H9 (cell line): ENCODE data around the gene DCHS1. TPM values are rescaled to one million over a fixed set of nuclear protein-coding genes. Genes with fewer than 3 reads are reported as not detected.

Source experiments
- DNase-seq: peaks from one replicate; pipeline ENCODE4 v3.0.0-alpha.2; 2017
- H2AFZ ChIP-seq: one replicate; pipeline ENCODE4 v1.6.1; 2013; ENCODE audit warnings: mild to moderate bottlenecking, low read length, control low read depth, moderate library complexity
- H2AK5ac ChIP-seq: 2 replicates; pipeline ENCODE4 v1.6.1; 2013; ENCODE audit warnings: low read length, control low read depth, mixed read lengths; ENCODE audit not compliant: insufficient read length
- H2BK120ac ChIP-seq: one replicate; pipeline ENCODE4 v1.6.1; 2013; ENCODE audit warnings: low read depth, mild to moderate bottlenecking, low read length, control low read depth, inconsistent platforms; ENCODE audit not compliant: poor library complexity, severe bottlenecking
- H2BK12ac ChIP-seq: 2 replicates; pipeline ENCODE4 v1.6.1; 2013; ENCODE audit warnings: low read length, control low read depth, mixed read lengths, low read depth; ENCODE audit not compliant: insufficient read length
- H2BK15ac ChIP-seq: 2 replicates; pipeline ENCODE4 v1.6.1; 2013; ENCODE audit warnings: low read depth, low read length, control low read depth
- H2BK20ac ChIP-seq: one replicate; pipeline ENCODE4 v1.6.1; 2013; ENCODE audit warnings: low read depth, mild to moderate bottlenecking, low read length, control low read depth, inconsistent platforms; ENCODE audit not compliant: poor library complexity, severe bottlenecking
- H2BK5ac ChIP-seq: 2 replicates; pipeline ENCODE4 v1.6.1; 2013; ENCODE audit warnings: low read length, control low read depth, mixed read lengths; ENCODE audit not compliant: insufficient read length
- H3K14ac ChIP-seq: 2 replicates; pipeline ENCODE4 v1.6.1; 2013; ENCODE audit warnings: low read length, control low read depth; ENCODE audit not compliant: insufficient read depth
- H3K18ac ChIP-seq: 2 replicates; pipeline ENCODE4 v1.6.1; 2013; ENCODE audit warnings: low read depth, mild to moderate bottlenecking, mixed read lengths, low read length, control low read depth; ENCODE audit not compliant: insufficient read length
- H3K23ac ChIP-seq: 2 replicates; pipeline ENCODE4 v1.6.1; 2013; ENCODE audit warnings: low read length, control low read depth, mixed read lengths, low read depth; ENCODE audit not compliant: insufficient read length
- H3K23me2 ChIP-seq: 2 replicates; pipeline ENCODE4 v1.6.1; 2013; ENCODE audit warnings: low read depth, mild to moderate bottlenecking, mixed read lengths, low read length, control low read depth; ENCODE audit not compliant: insufficient read length, poor library complexity, severe bottlenecking
- H3K27ac ChIP-seq: 2 replicates; pipeline ENCODE4 v1.5.1; 2013; ENCODE audit warnings: low read length, control low read depth, mixed read lengths, low read depth; ENCODE audit not compliant: insufficient read length
- H3K27me3 ChIP-seq: 2 replicates; pipeline ENCODE4 v1.6.1; 2013; ENCODE audit warnings: low read length, control low read depth, inconsistent platforms; ENCODE audit not compliant: insufficient read depth
- H3K4ac ChIP-seq: 2 replicates; pipeline ENCODE4 v1.6.1; 2013; ENCODE audit warnings: low read depth, mild to moderate bottlenecking, control low read depth, inconsistent platforms, low read length, moderate library complexity
- H3K4me1 ChIP-seq: 2 replicates; pipeline ENCODE4 v1.6.1; 2013; ENCODE audit warnings: low read length, control low read depth, inconsistent platforms; ENCODE audit not compliant: insufficient read depth
- H3K4me2 ChIP-seq: 2 replicates; pipeline ENCODE4 v1.6.1; 2013; ENCODE audit warnings: low read length, control low read depth, mixed read lengths; ENCODE audit not compliant: insufficient read length, insufficient read depth
- H3K56ac ChIP-seq: 2 replicates; pipeline ENCODE4 v1.6.1; 2013; ENCODE audit warnings: low read depth, mild to moderate bottlenecking, mixed read lengths, low read length, control low read depth; ENCODE audit not compliant: insufficient read length
- H3K79me1 ChIP-seq: 2 replicates; pipeline ENCODE4 v1.6.1; 2013; ENCODE audit warnings: low read depth, mild to moderate bottlenecking, moderate library complexity, low read length, control low read depth, inconsistent platforms; ENCODE audit not compliant: insufficient read depth, poor library complexity, severe bottlenecking
- H3K79me2 ChIP-seq: 2 replicates; pipeline ENCODE4 v1.6.1; 2013; ENCODE audit warnings: low read length, control low read depth, inconsistent platforms; ENCODE audit not compliant: insufficient read depth
- H3K9ac ChIP-seq: 2 replicates; pipeline ENCODE4 v1.6.1; 2013; ENCODE audit warnings: low read length, control low read depth, mixed read lengths; ENCODE audit not compliant: insufficient read length; ENCODE audit errors: extremely low read depth
- H3K9me3 ChIP-seq: one replicate; pipeline ENCODE4 v1.6.1; 2013; ENCODE audit warnings: low read depth, low read length, inconsistent platforms; ENCODE audit not compliant: control insufficient read depth
- H3T11ph ChIP-seq: one replicate; pipeline ENCODE4 v1.6.1; 2013; ENCODE audit warnings: mild to moderate bottlenecking, low read length, control low read depth, inconsistent platforms
- H4K20me1 ChIP-seq: one replicate; pipeline ENCODE4 v1.6.1; 2013; ENCODE audit not compliant: control insufficient read depth, insufficient read length, insufficient read depth
- H4K5ac ChIP-seq: 2 replicates; pipeline ENCODE4 v1.6.1; 2013; ENCODE audit warnings: low read depth, mild to moderate bottlenecking, mixed read lengths, low read length, control low read depth; ENCODE audit not compliant: insufficient read length
- H4K8ac ChIP-seq: replicated peaks from 2 replicates; pipeline ENCODE4 v1.6.1; 2013; ENCODE audit warnings: low read length, control low read depth, mixed read lengths, low read depth; ENCODE audit not compliant: insufficient read length
- H4K91ac ChIP-seq: 2 replicates; pipeline ENCODE4 v1.6.1; 2013; ENCODE audit warnings: low read depth, mild to moderate bottlenecking, moderate library complexity, mixed read lengths, low read length, control low read depth; ENCODE audit not compliant: insufficient read length
- H3K27ac Mint-ChIP-seq, 3 experiments: 2 replicates in 2 of 3; 3 replicates in 1 of 3; pipeline ENCODE4 v1.8.0; 2020 to 2021; ENCODE audit warnings: mixed read lengths in 3 of 3, mild to moderate bottlenecking in 1 of 3, moderate library complexity in 1 of 3
- H3K27me3 Mint-ChIP-seq: 2 replicates; pipeline ENCODE4 v1.8.0; 2021; ENCODE audit warnings: low read depth, mild to moderate bottlenecking, moderate library complexity, mixed read lengths
- H3K36me3 Mint-ChIP-seq, 3 experiments: 2 replicates in 2 of 3; 3 replicates in 1 of 3; pipeline ENCODE4 v1.8.0; 2020 to 2021; ENCODE audit warnings: low read depth in 3 of 3, mixed read lengths in 3 of 3; ENCODE audit not compliant: insufficient read depth in 1 of 3
- H3K4me1 Mint-ChIP-seq, 2 experiments: 2 replicates each; pipeline ENCODE4 v1.8.0; 2020; ENCODE audit warnings: mixed read lengths in 2 of 2
- H3K4me3 Mint-ChIP-seq, 2 experiments: 2 replicates in 1 of 2; 3 replicates in 1 of 2; pipeline ENCODE4 v1.8.0; 2020 to 2021; ENCODE audit warnings: mild to moderate bottlenecking in 2 of 2, mixed read lengths in 2 of 2, moderate library complexity in 1 of 2
- H3K9me3 Mint-ChIP-seq, 2 experiments: 2 replicates in 1 of 2; 3 replicates in 1 of 2; pipeline ENCODE4 v1.8.0; 2020; ENCODE audit warnings: mild to moderate bottlenecking in 2 of 2, mixed read lengths in 2 of 2, moderate library complexity in 1 of 2
- CTCF ChIP-seq: fragments of 200-600 bp; sonication (generic); conservative IDR thresholded peaks from 3 replicates; pipeline ENCODE4 v1.8.0; 2021; ENCODE audit warnings: antibody characterized with exemption, mild to moderate bottlenecking
- WGBS: extraction: QIAGEN DNeasy Blood & Tissue Kit; methylation state at CpG from one replicate; pipeline ENCODE4 v1.1.7; 2013; ENCODE audit warnings: missing lambda C conversion rate, low lambda C conversion rate, mixed read lengths; ENCODE audit not compliant: insufficient read length; ENCODE audit errors: extremely low coverage; 5-methylcytosine and 5-hydroxymethylcytosine counted together
- total RNA-seq: library from RNA; stranded (reverse); gene quantifications from 2 replicates; pipeline ENCODE4 v1.2.1, GENCODE V29; 2021

The DCHS1 gene
- total RNA-seq, 1 experiment from 2014 or later = 12.5 TPM

GRCh38 chr11:6646576-6646917 is 9.1 kb downstream of the DCHS1 start:
- no peak overlapping the region for H3K14ac ChIP-seq
- H2BK5ac ChIP-seq = no peak overlapping the region
- H3K18ac ChIP-seq = no peak overlapping the region
- H3T11ph ChIP-seq = no peak overlapping the region
- H3K23ac ChIP-seq = no peak overlapping the region
- no peaks in the 10 kb centered on the region for H3K79me2 ChIP-seq
- Mint-ChIP-seq H3K27me3 (0 out of 2 replicates have a peak, but pooled peaks cover 2% of the 10 kb centered on the region), H3K4me1 (no peaks in the 10 kb centered on the region), H3K4me3 (no peak overlapping the region), H3K27ac (no peak overlapping the region), H3K9me3 (no peaks in the 10 kb centered on the region), H3K36me3 (no peaks in the 10 kb centered on the region)
- no peak overlapping the region for H3K4me2 ChIP-seq
- H3K27me3 ChIP-seq = 0 out of 2 replicates have a peak, but pooled peaks cover under 1% of the 10 kb centered on the region
- H4K8ac ChIP-seq = no peak overlapping the region
- no CpG with 5 or more reads among the region's 3 CpGs for WGBS
- no peak overlapping the region for H2BK120ac ChIP-seq
- H2BK15ac ChIP-seq = no peak overlapping the region
- H4K91ac ChIP-seq = no peak overlapping the region
- no peak overlapping the region for H4K5ac ChIP-seq
- H3K23me2 ChIP-seq = no peaks in the 10 kb centered on the region
- H3K56ac ChIP-seq = no peak overlapping the region
- H4K20me1 ChIP-seq = no peaks in the 10 kb centered on the region
- no peak overlapping the region for H2AK5ac ChIP-seq
- peaks cover 2% of the 10 kb centered on the region; the same call in 1 of the 2 replicates for H3K4me1 ChIP-seq
- no peak overlapping the region for H2BK20ac ChIP-seq
- no peaks in the 10 kb centered on the region for H3K9me3 ChIP-seq
- H2BK12ac ChIP-seq = no peak overlapping the region
- no peak overlapping the region for H3K27ac ChIP-seq
- no peak overlapping the region for H2AFZ ChIP-seq
- H3K79me1 ChIP-seq = no peaks in the 10 kb centered on the region
- no peak overlapping the region for H3K9ac ChIP-seq
- H3K4ac ChIP-seq = no peak overlapping the region
- no peak for TF ChIP-seq CTCF
- no peak for DNase-seq
